ENCODE results near the gene CACNB4.
"Not testable (repeated sequence)": the region's sequence is repeated elsewhere in the genome, so short reads cannot be mapped to it uniquely, and the experiment has no call there.

Gene CACNB4

DNA sequence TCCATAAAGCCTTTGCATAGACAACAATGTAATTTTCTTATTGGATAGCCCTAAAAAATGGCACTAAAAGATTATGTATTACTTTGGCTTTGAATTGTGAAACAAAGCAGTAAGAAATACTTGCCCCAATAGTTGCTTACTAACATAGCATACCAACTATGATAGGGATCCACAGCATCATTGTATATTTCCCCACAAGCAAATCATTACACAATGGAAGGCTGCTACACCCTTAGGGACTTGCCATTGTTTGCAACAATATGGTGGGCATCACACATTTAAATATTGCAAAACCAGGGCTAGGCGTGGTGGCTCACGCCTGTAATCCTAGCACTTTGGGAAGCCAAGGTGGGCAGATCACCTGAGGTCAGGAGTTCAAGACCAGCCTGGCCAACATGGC lies 74.4 kb downstream of the CACNB4 start:
- 88% methylated on average over 2 of the region's 2 CpGs for WGBS
- H3K4me2 ChIP-seq (ENCODE audit: low read length, poor library complexity, severe bottlenecking) = no peak overlapping the region
- peaks cover 5 to 17% of the 10 kb centered on the region in 2 experiments for H3K27me3 ChIP-seq (ENCODE audit: control insufficient read depth in 1 of 2, insufficient read depth in 1 of 2, low read length in 2 of 2)
- H3K4me1 ChIP-seq (ENCODE audit: control insufficient read depth, insufficient read depth, low read depth, low read length) = no peaks in the 10 kb centered on the region
- no peak for DNase-seq
- H3K18ac ChIP-seq (ENCODE audit: low read depth in 1 of 2, low read length in 2 of 2) = no peak overlapping the region
- H4K91ac ChIP-seq (ENCODE audit: low read length) = no peak overlapping the region
- H3K79me1 ChIP-seq (replicated peaks; ENCODE audit: low read length, poor library complexity, severe bottlenecking) = no peaks in the 10 kb centered on the region
- H3K27ac ChIP-seq (ENCODE audit: low read length, poor library complexity, severe bottlenecking) = no peak overlapping the region
- no peak overlapping the region for H2BK120ac ChIP-seq (ENCODE audit: low read depth, low read length)
- H3K9me3 ChIP-seq (ENCODE audit: control insufficient read depth, low read length) = no peaks in the 10 kb centered on the region
- H3K23ac ChIP-seq (ENCODE audit: low read length in 2 of 2) = no peak overlapping the region
- no peak overlapping the region for H3K4me3 ChIP-seq (ENCODE audit: insufficient read depth in 1 of 2, low read depth in 1 of 2, low read length in 2 of 2)
- H3K9ac ChIP-seq (ENCODE audit: low read length) = no peak overlapping the region
- no peak overlapping the region for H2BK15ac ChIP-seq (ENCODE audit: low read depth, poor library complexity, severe bottlenecking)
- no peak overlapping the region for H4K8ac ChIP-seq (ENCODE audit: low read length)
- H2AFZ ChIP-seq (ENCODE audit: low read depth, low read length) = no peak overlapping the region
- H2BK5ac ChIP-seq (ENCODE audit: low read depth, low read length, poor library complexity, severe bottlenecking) = no peak overlapping the region
- no peak overlapping the region for H3K4ac ChIP-seq (ENCODE audit: low read depth in 1 of 2, low read length in 2 of 2)
- H3K36me3 ChIP-seq (ENCODE audit: control insufficient read depth in 1 of 2, insufficient read depth in 2 of 2, low read depth in 1 of 2, low read length in 2 of 2) = no peaks in the 10 kb centered on the region
- no peak overlapping the region for H2BK12ac ChIP-seq (ENCODE audit: low read length in 2 of 2)
- H2AK5ac ChIP-seq (ENCODE audit: low read length, severe bottlenecking) = no peak overlapping the region
- no peak overlapping the region for H3K14ac ChIP-seq (ENCODE audit: low read length in 2 of 2)

- no peak overlapping the region for H3K14ac ChIP-seq (ENCODE audit: low read length in 2 of 2)
- H3K36me3 ChIP-seq (ENCODE audit: control insufficient read depth in 1 of 2, insufficient read depth in 2 of 2, low read depth in 1 of 2, low read length in 2 of 2) = no peaks in the 10 kb centered on the region
- WGBS = 75% methylated on average over 3 of the region's 3 CpGs
- H3K4me2 ChIP-seq (ENCODE audit: low read length, poor library complexity, severe bottlenecking) = no peak overlapping the region
- no peaks in the 10 kb centered on the region for H3K79me1 ChIP-seq (replicated peaks; ENCODE audit: low read length, poor library complexity, severe bottlenecking)
- no peak overlapping the region for H3K18ac ChIP-seq (ENCODE audit: low read depth in 1 of 2, low read length in 2 of 2)
- H2BK12ac ChIP-seq (ENCODE audit: low read length in 2 of 2) = no peak overlapping the region
- H3K23ac ChIP-seq (ENCODE audit: low read length in 2 of 2) = no peak overlapping the region
- no peak overlapping the region for H3K4ac ChIP-seq (ENCODE audit: low read depth in 1 of 2, low read length in 2 of 2)
- no peak overlapping the region for H2BK15ac ChIP-seq (ENCODE audit: low read depth, poor library complexity, severe bottlenecking)
- no peak overlapping the region for H4K8ac ChIP-seq (ENCODE audit: low read length)
- no peaks in the 10 kb centered on the region for H3K4me1 ChIP-seq (ENCODE audit: control insufficient read depth, insufficient read depth, low read depth, low read length)
- H2AFZ ChIP-seq (ENCODE audit: low read depth, low read length) = no peak overlapping the region
- no peak overlapping the region for H2BK5ac ChIP-seq (ENCODE audit: low read depth, low read length, poor library complexity, severe bottlenecking)
- no peak overlapping the region for H2BK120ac ChIP-seq (ENCODE audit: low read depth, low read length)
- H2AK5ac ChIP-seq (ENCODE audit: low read length, severe bottlenecking) = no peak overlapping the region
- no peak for DNase-seq
- no peaks in the 10 kb centered on the region for H3K9me3 ChIP-seq (ENCODE audit: control insufficient read depth, low read length)
- no peak overlapping the region for H3K9ac ChIP-seq (ENCODE audit: low read length)
- H3K27ac ChIP-seq (ENCODE audit: low read length, poor library complexity, severe bottlenecking) = no peak overlapping the region
- H3K4me3 ChIP-seq (ENCODE audit: insufficient read depth in 1 of 2, low read depth in 1 of 2, low read length in 2 of 2) = no peak overlapping the region
- no peak overlapping the region for H4K91ac ChIP-seq (ENCODE audit: low read length)
- peaks cover 7 to 28% of the 10 kb centered on the region in 2 experiments for H3K27me3 ChIP-seq (ENCODE audit: control insufficient read depth in 1 of 2, insufficient read depth in 1 of 2, low read length in 2 of 2)
Measured at GRCh38 chr2:152022090-152022489, 76.8 kb downstream of the CACNB4 start.

DNA sequence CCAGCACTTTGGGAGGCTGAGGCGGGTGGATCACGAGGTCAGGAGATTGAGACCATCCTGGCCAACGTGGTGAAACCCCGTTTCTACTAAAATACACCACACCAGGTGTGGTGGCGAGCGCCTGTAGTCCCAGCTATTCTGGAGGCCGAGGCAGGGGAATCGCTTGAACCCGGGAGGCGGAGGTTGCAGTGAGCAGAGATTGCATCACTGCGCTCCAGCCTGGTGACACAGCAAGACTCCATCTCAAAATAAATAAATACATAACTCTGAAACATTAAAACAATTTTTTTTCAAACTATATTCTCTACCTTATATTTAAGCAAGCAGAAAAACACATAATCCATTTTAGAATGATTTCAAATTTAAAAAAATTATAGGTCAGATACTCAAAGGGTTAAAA lies 77.8 kb downstream of the CACNB4 start:
- not testable (repeated sequence) for H3K27ac ChIP-seq (ENCODE audit: low read length, poor library complexity, severe bottlenecking); H3K23ac ChIP-seq (ENCODE audit: low read length in 2 of 2); H3K4me2 ChIP-seq (ENCODE audit: low read length, poor library complexity, severe bottlenecking); H2BK120ac ChIP-seq (ENCODE audit: low read depth, low read length); H3K18ac ChIP-seq (ENCODE audit: low read depth in 1 of 2, low read length in 2 of 2); H3K4me1 ChIP-seq (ENCODE audit: control insufficient read depth, insufficient read depth, low read depth, low read length); H2BK5ac ChIP-seq (ENCODE audit: low read depth, low read length, poor library complexity, severe bottlenecking); H2BK15ac ChIP-seq (ENCODE audit: low read depth, poor library complexity, severe bottlenecking); H3K4me3 ChIP-seq (ENCODE audit: insufficient read depth in 1 of 2, low read depth in 1 of 2, low read length in 2 of 2); H2AFZ ChIP-seq (ENCODE audit: low read depth, low read length); H4K91ac ChIP-seq (ENCODE audit: low read length); H3K9ac ChIP-seq (ENCODE audit: low read length); H2BK12ac ChIP-seq (ENCODE audit: low read length in 2 of 2); H3K79me1 ChIP-seq (replicated peaks; ENCODE audit: low read length, poor library complexity, severe bottlenecking); H3K4ac ChIP-seq (ENCODE audit: low read depth in 1 of 2, low read length in 2 of 2); H4K8ac ChIP-seq (ENCODE audit: low read length); DNase-seq; H3K9me3 ChIP-seq (ENCODE audit: control insufficient read depth, low read length); H2AK5ac ChIP-seq (ENCODE audit: low read length, severe bottlenecking); H3K36me3 ChIP-seq (ENCODE audit: control insufficient read depth in 1 of 2, insufficient read depth in 2 of 2, low read depth in 1 of 2, low read length in 2 of 2); H3K14ac ChIP-seq (ENCODE audit: low read length in 2 of 2)
- WGBS = 84% methylated on average over 11 of the region's 11 CpGs
- H3K27me3 ChIP-seq (ENCODE audit: control insufficient read depth in 1 of 2, insufficient read depth in 1 of 2, low read length in 2 of 2) = peaks cover 7 to 28% of the 10 kb centered on the region in 2 experiments

GRCh38 chr2:152019732-152020131 lies 79.1 kb downstream of the CACNB4 start:
- no peaks in the 10 kb centered on the region for H3K36me3 ChIP-seq (ENCODE audit: control insufficient read depth in 1 of 2, insufficient read depth in 2 of 2, low read depth in 1 of 2, low read length in 2 of 2)
- H3K4me3 ChIP-seq (ENCODE audit: insufficient read depth in 1 of 2, low read depth in 1 of 2, low read length in 2 of 2) = no peak overlapping the region
- no peaks in the 10 kb centered on the region for H3K79me1 ChIP-seq (replicated peaks; ENCODE audit: low read length, poor library complexity, severe bottlenecking)
- H2BK5ac ChIP-seq (ENCODE audit: low read depth, low read length, poor library complexity, severe bottlenecking) = no peak overlapping the region
- no peak overlapping the region for H3K4ac ChIP-seq (ENCODE audit: low read depth in 1 of 2, low read length in 2 of 2)
- H2BK15ac ChIP-seq (ENCODE audit: low read depth, poor library complexity, severe bottlenecking) = no peak overlapping the region
- no peak overlapping the region for H3K9ac ChIP-seq (ENCODE audit: low read length)
- H3K4me2 ChIP-seq (ENCODE audit: low read length, poor library complexity, severe bottlenecking) = no peak overlapping the region
- H3K27ac ChIP-seq (ENCODE audit: low read length, poor library complexity, severe bottlenecking) = no peak overlapping the region
- H2AFZ ChIP-seq (ENCODE audit: low read depth, low read length) = no peak overlapping the region
- no peak overlapping the region for H4K91ac ChIP-seq (ENCODE audit: low read length)
- no peaks in the 10 kb centered on the region for H3K9me3 ChIP-seq (ENCODE audit: control insufficient read depth, low read length)
- no peak overlapping the region for H2BK120ac ChIP-seq (ENCODE audit: low read depth, low read length)
- no peak overlapping the region for H2AK5ac ChIP-seq (ENCODE audit: low read length, severe bottlenecking)
- H3K23ac ChIP-seq (ENCODE audit: low read length in 2 of 2) = no peak overlapping the region
- H4K8ac ChIP-seq (ENCODE audit: low read length) = no peak overlapping the region
- no peak overlapping the region for H2BK12ac ChIP-seq (ENCODE audit: low read length in 2 of 2)
- H3K14ac ChIP-seq (ENCODE audit: low read length in 2 of 2) = no peak overlapping the region
- DNase-seq = no peak
- no peak overlapping the region for H3K18ac ChIP-seq (ENCODE audit: low read depth in 1 of 2, low read length in 2 of 2)
- peaks cover 7 to 32% of the 10 kb centered on the region in 2 experiments for H3K27me3 ChIP-seq (ENCODE audit: control insufficient read depth in 1 of 2, insufficient read depth in 1 of 2, low read length in 2 of 2)
- H3K4me1 ChIP-seq (ENCODE audit: control insufficient read depth, insufficient read depth, low read depth, low read length) = no peaks in the 10 kb centered on the region

All from mesenchymal stem cell (in vitro differentiated cells and primary cell).